CD4-positive, CD25-positive, alpha-beta regulatory T cell (primary cell): ENCODE measurements around the gene IL12RB2. TPM values are rescaled to one million over a fixed set of nuclear protein-coding genes. Genes with fewer than 3 reads are reported as not detected.
"Not testable (repeated sequence)": the region's sequence is repeated elsewhere in the genome, so short reads cannot be mapped to it uniquely, and the experiment has no call there.

Experiments
- ATAC-seq, 2 donors: fragments of 150-1000 bp; cut with Tn5 transposase; one replicate each; pipeline ENCODE4 v1.10.0; 2021; ENCODE audit warnings: low read depth in 2 of 2, moderate number of reproducible peaks in 2 of 2, moderate library complexity in 1 of 2
- DNase-seq, 3 donors: peaks; one replicate each; pipeline versions ENCODE4 v3.0.0 to v3.0.0-alpha.2; 2012 to 2022; ENCODE audit warnings: mixed read lengths in 1 of 3
- H3K27ac ChIP-seq: one replicate; pipeline ENCODE4 v1.7.0; 2013; ENCODE audit warnings: mild to moderate bottlenecking, low read length; ENCODE audit not compliant: insufficient read depth, poor library complexity, severe bottlenecking
- H3K27me3 ChIP-seq: one replicate; pipeline ENCODE4 v1.7.0; 2013; ENCODE audit warnings: low read length; ENCODE audit not compliant: control insufficient read depth, insufficient read depth
- H3K36me3 ChIP-seq: one replicate; pipeline ENCODE4 v1.7.0; 2013; ENCODE audit warnings: mild to moderate bottlenecking, low read length, moderate library complexity; ENCODE audit not compliant: control insufficient read depth, insufficient read depth
- H3K4me1 ChIP-seq: 2 replicates; pipeline ENCODE4 v1.7.0; 2013; ENCODE audit warnings: mild to moderate bottlenecking, low read length; ENCODE audit not compliant: insufficient read depth, control insufficient read depth, poor library complexity, severe bottlenecking
- H3K4me3 ChIP-seq: one replicate; pipeline ENCODE4 v1.7.0; 2013; ENCODE audit warnings: low read depth, mild to moderate bottlenecking, low read length, moderate library complexity
- H3K9me3 ChIP-seq, 2 experiments: 1 replicate in 1 of 2; 2 replicates in 1 of 2; pipeline ENCODE4 v1.7.0; 2013; ENCODE audit warnings: low read length in 2 of 2, mild to moderate bottlenecking in 1 of 2, moderate library complexity in 1 of 2; ENCODE audit not compliant: control insufficient read depth in 2 of 2
- H3K27ac Mint-ChIP-seq, 3 donors: one replicate each; pipeline ENCODE4 v1.8.0; 2020 to 2022; ENCODE audit warnings: mild to moderate bottlenecking in 3 of 3, mixed read lengths in 3 of 3, moderate library complexity in 2 of 3
- H3K27me3 Mint-ChIP-seq: one replicate; pipeline ENCODE4 v1.8.0; 2022; ENCODE audit warnings: mild to moderate bottlenecking, mixed read lengths
- H3K36me3 Mint-ChIP-seq: one replicate; pipeline ENCODE4 v1.8.0; 2020; ENCODE audit warnings: mixed read lengths
- H3K4me1 Mint-ChIP-seq, 4 donors: one replicate each; pipeline ENCODE4 v1.8.0; 2020 to 2022; ENCODE audit warnings: mixed read lengths in 4 of 4, mild to moderate bottlenecking in 1 of 4
- H3K4me3 Mint-ChIP-seq, 4 donors: one replicate each; pipeline ENCODE4 v1.8.0; 2020 to 2022; ENCODE audit warnings: mild to moderate bottlenecking in 4 of 4, mixed read lengths in 4 of 4, moderate library complexity in 3 of 4
- H3K9me3 Mint-ChIP-seq, 7 donors: one replicate each; pipeline ENCODE4 v1.8.0; 2020 to 2022; ENCODE audit warnings: mixed read lengths in 7 of 7, mild to moderate bottlenecking in 3 of 7, moderate library complexity in 2 of 7
- polyA plus RNA-seq, 4 donors: library from polyadenylated mRNA; unstranded; fragments of 300-500 nt; fragmentation: Illumina TruSeq; gene quantifications; one replicate each; pipeline ENCODE4 v1.2.3, GENCODE V29; 2021
- total RNA-seq: library from RNA; stranded (reverse); gene quantifications from one replicate; pipeline ENCODE4 v1.2.3, GENCODE V29; 2022

The IL12RB2 gene
- total and polyA plus RNA-seq, 5 donors from 2014 or later: 11.9 to 43.5 (median 18.1) TPM

DNA sequence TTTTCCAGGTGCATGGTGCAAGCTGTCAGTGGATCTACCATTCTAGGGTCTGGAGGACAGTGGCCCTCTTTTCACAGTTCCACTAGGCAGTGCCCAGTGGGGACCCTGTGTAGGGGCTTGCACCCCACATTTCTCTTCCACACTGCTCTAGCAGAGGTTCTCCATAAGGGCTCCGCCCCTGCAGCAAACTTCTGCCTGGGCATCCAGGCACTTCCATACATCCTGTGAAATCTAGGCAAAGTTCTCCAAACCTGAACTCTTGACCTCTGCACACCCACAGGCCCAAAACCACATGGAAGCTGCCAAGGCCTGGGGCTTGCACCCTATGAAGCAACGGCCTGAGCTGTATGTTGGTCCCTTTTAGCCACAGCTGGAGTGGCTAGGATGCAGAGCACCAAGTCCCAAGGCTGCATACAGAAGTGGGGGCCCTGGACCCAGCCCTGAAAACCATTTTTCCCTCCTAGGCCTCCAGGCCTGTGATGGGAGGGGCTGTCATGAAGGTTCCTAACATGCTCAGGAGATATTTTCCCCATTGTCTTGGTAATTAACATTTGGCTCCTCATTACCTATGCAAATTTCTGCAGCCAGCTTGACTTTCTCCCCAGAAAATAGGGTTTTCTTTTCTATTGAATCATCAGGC is 76.4 kb downstream of the IL12RB2 start:
- Histone ChIP-seq H3K36me3 (peaks cover 37% of the 10 kb centered on the region), H3K27ac (no peak overlapping the region), H3K4me3 (no peak overlapping the region), H3K9me3 (peaks cover 15 to 19% of the 10 kb centered on the region in 2 experiments), H3K27me3 (no peaks in the 10 kb centered on the region), H3K4me1 (no peaks in the 10 kb centered on the region)
- Mint-ChIP-seq H3K27me3 (no peaks in the 10 kb centered on the region), H3K9me3 (peaks cover 4 to 35% (median 8%) of the 10 kb centered on the region in 7 donors), H3K4me1 (peaks cover 0 to 5% (median 0%) of the 10 kb centered on the region in 4 donors), H3K4me3 (no peak overlapping the region), H3K27ac (no peak overlapping the region), H3K36me3 (peaks cover 32% of the 10 kb centered on the region)
- no peak for DNase-seq
- no peak for ATAC-seq

DNA sequence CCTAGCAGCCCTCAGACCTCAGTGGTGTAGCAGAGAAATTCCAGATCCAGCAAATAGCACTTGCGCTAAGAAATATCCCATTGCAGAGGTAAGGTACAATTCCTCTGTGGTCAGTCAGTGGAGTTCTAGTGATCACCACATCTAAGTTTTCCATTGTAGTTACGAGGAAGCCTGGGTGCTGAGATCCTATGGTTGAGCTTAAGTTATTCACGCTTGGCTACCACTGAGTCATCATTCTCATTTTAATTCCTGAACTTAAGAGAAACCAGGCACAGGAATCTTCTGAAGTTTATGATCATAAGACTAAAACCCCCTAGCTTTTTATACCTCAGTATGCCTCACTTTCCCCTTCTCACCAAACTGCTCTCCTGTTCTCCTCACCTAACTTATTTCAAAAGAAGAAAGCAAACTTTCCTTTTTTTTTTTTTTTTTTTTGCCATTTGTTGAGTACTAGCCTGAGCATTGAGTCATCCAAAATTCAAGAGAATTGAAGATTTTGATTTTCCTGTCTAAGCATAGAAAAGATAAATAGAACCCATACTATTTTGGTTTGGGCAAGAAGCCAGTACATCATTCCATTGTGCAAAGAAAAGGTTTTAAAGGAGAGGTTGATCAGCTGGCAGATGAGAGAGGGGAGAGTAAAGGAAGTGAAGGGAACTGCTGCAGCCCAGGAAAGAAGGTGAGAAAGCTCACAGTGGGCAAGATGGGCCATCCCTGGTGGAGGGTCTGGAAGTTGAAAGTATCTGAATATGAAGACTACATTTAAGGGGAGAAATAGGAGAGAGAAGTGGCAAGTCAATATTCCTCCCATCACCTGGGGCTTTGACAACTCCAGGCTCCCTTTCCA is 82.6 kb downstream of the IL12RB2 start:
- Mint-ChIP-seq H3K9me3 (peaks cover 0 to 6% (median 0%) of the 10 kb centered on the region in 7 donors), H3K4me3 (no peak overlapping the region), H3K27me3 (no peaks in the 10 kb centered on the region), H3K36me3 (peaks cover 24% of the 10 kb centered on the region), H3K27ac (peak overlapping the region; percentile 3 to 76 (median 45)), H3K4me1 (no peaks in the 10 kb centered on the region)
- no peaks in the 10 kb centered on the region for H3K4me1 ChIP-seq
- DNase-seq: no peak
- H3K27me3 ChIP-seq: no peaks in the 10 kb centered on the region
- H3K9me3 ChIP-seq: peaks cover 0 to 2% of the 10 kb centered on the region in 2 experiments
- no peak for ATAC-seq
- H3K4me3 ChIP-seq: no peak overlapping the region
- H3K27ac ChIP-seq: no peak overlapping the region
- peaks cover 10% of the 10 kb centered on the region for H3K36me3 ChIP-seq

DNA sequence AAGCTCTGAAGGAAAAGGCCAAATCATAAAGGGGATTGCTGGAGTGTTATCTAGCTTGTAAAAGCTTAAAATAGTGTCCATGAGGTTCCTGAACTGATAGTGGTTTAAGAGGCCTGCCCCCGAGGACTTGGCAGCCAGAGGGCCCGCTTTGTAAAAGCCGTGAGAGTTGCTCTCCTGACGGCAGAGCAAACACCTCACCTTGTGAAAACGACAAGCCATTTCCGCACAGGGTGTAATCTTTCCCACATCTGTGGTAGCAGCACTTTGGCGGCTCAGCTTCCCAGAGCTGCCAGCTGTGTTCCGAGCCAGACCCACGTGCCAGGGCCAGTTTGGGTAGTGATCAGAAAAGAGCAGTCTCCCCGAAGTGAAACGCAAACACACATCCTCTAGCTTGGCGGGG is 85.6 kb downstream of the IL12RB2 start:
- H3K27me3 ChIP-seq: no peaks in the 10 kb centered on the region
- Mint-ChIP-seq H3K4me1 (no peaks in the 10 kb centered on the region), H3K27me3 (no peaks in the 10 kb centered on the region), H3K36me3 (peaks cover 28% of the 10 kb centered on the region), H3K27ac (no peak overlapping the region), H3K4me3 (no peak overlapping the region), H3K9me3 (peaks cover 0 to 1% (median 0%) of the 10 kb centered on the region in 7 donors)
- DNase-seq (no peak), ATAC-seq (no peak)
- H3K4me3 ChIP-seq: no peak overlapping the region
- no peaks in the 10 kb centered on the region for H3K4me1 ChIP-seq
- no peaks in the 10 kb centered on the region for H3K9me3 ChIP-seq
- no peak overlapping the region for H3K27ac ChIP-seq
- peaks cover 6% of the 10 kb centered on the region for H3K36me3 ChIP-seq

DNA sequence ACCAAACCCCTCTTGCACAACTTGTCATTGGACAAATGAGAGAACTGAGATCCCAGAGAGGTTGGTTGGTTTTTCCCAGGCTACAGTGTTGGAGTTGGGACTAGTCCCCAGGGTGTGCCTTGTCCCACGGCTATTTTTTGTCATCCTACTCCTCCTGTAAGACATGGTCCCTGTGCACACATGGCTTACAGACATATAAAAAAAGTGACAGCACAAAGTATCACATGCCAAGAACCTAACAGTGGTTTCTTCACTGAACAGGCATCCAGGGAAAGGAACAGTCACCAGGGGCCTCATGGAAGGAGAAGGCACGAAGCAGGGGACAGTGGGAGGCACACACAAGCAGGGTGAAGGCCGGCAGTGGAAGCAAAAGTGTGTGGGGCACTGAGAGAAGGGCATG is 86.1 kb downstream of the IL12RB2 start:
- peaks cover 6% of the 10 kb centered on the region for H3K36me3 ChIP-seq
- H3K27ac Mint-ChIP-seq: no peak overlapping the region
- H3K27ac ChIP-seq: no peak overlapping the region
- H3K36me3 Mint-ChIP-seq: peaks cover 30% of the 10 kb centered on the region
- peaks cover 0 to 1% (median 0%) of the 10 kb centered on the region in 7 donors for H3K9me3 Mint-ChIP-seq
- no peaks in the 10 kb centered on the region for H3K9me3 ChIP-seq
- H3K27me3 Mint-ChIP-seq: no peaks in the 10 kb centered on the region
- H3K4me3 ChIP-seq: no peak overlapping the region
- ATAC-seq (no peak), DNase-seq (no peak)
- H3K4me1 ChIP-seq: no peaks in the 10 kb centered on the region
- H3K4me3 Mint-ChIP-seq: no peak overlapping the region
- no peaks in the 10 kb centered on the region for H3K4me1 Mint-ChIP-seq
- no peaks in the 10 kb centered on the region for H3K27me3 ChIP-seq

DNA sequence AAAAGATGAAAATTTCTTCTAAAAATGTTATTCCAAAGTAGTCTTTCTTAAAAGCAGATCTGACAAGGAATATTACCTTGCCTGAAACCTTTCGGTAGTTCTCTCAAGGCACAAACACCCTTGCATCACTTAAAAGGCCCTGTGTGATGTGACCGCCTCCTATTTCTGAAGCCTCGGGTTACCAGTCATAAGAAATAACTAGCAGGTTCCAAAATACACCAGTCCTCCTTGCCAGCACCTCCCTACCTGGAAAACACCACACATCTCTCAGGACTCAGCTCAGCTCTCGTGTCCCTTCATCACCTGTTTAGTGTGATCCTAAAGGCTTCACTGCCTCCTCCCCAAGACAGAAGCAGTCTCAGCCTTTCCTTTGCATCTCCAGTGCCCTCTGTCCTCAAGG is 86.9 kb downstream of the IL12RB2 start:
- H3K9me3 ChIP-seq: no peaks in the 10 kb centered on the region
- ATAC-seq (no peak), DNase-seq (no peak)
- Mint-ChIP-seq H3K4me1 (no peaks in the 10 kb centered on the region), H3K36me3 (peaks cover 36% of the 10 kb centered on the region), H3K9me3 (peaks cover 0 to 1% (median 0%) of the 10 kb centered on the region in 7 donors), H3K27me3 (no peaks in the 10 kb centered on the region), H3K4me3 (no peak overlapping the region), H3K27ac (no peak overlapping the region)
- H3K4me3 ChIP-seq: no peak overlapping the region
- no peak overlapping the region for H3K27ac ChIP-seq
- no peaks in the 10 kb centered on the region for H3K4me1 ChIP-seq
- peaks cover 6% of the 10 kb centered on the region for H3K36me3 ChIP-seq
- no peaks in the 10 kb centered on the region for H3K27me3 ChIP-seq

DNA sequence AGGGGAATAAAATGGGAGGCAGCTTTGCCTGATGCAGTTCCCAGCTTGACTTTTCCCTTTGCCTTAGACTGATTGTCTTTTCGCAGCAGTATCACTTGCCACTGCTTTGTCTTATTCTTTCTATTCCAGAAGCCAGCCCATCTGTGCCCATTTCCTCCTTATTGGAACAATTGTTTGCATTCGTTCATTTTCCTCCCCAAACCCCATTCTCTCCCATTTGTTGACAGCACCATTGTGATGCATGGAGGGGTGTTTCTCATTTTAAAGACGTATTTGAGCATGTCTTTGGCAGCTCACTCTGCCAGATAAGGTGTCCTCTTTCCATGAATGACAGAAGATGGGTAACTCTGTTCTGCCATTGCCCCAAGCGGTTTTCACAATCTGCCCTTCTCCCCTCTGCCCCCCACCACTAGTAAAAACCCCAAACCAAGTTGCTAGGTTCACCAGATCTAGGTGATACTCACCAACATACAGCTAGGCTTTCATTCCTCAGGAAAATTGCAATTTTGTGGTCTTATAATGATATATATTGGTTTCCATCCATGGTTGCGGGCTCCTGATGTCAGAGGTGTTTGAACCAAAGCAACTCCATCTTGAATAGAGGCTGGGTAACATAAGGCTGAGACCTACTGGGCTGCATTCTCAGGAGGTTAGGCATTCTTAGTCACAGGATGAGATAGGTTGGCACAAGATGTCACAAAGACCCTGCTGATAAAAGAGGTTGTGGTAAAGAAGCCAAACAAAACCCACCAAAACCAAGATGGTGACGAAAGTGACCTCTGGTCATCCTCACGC is 91.7 kb downstream of the IL12RB2 start:
- no peak overlapping the region for H3K4me3 Mint-ChIP-seq

GRCh38 chr1:67400029-67400786 is 92.5 kb downstream of the IL12RB2 start:
- H3K4me1 ChIP-seq, H3K27ac ChIP-seq, H3K27ac Mint-ChIP-seq, H3K9me3 Mint-ChIP-seq, H3K4me3 Mint-ChIP-seq, H3K9me3 ChIP-seq, H3K27me3 ChIP-seq, H3K27me3 Mint-ChIP-seq, H3K36me3 ChIP-seq, H3K4me3 ChIP-seq, ATAC-seq, H3K4me1 Mint-ChIP-seq: not testable (repeated sequence)
- H3K36me3 Mint-ChIP-seq: peaks cover 19% of the 10 kb centered on the region
- DNase-seq: peak in 1 of 3 donors; percentile 17

More for the DNA sequence above, 91.7 kb downstream of the IL12RB2 start:
- Mint-ChIP-seq H3K27me3 (no peaks in the 10 kb centered on the region), H3K4me1 (no peaks in the 10 kb centered on the region), H3K27ac (no peak overlapping the region), H3K9me3 (no peaks in the 10 kb centered on the region), H3K36me3 (peaks cover 19% of the 10 kb centered on the region)
- Histone ChIP-seq H3K27ac (no peak overlapping the region), H3K36me3 (no peaks in the 10 kb centered on the region), H3K4me3 (no peak overlapping the region), H3K4me1 (no peaks in the 10 kb centered on the region), H3K9me3 (no peaks in the 10 kb centered on the region), H3K27me3 (no peaks in the 10 kb centered on the region)
- DNase-seq (no peak), ATAC-seq (no peak)
